Thymus (tissue), 14 donors: ENCODE data around the gene ERAS. TPM values are rescaled to one million over a fixed set of nuclear protein-coding genes. Genes with fewer than 3 reads are reported as not detected.

Experiments used
- DNase-seq, 9 donors: peaks; one replicate each; pipeline ENCODE4 v3.0.0-alpha.2; 2013; ENCODE audit warnings: low spot score in 9 of 9, low read depth in 6 of 9, missing footprints in 1 of 9
- H3K27ac ChIP-seq, 2 donors: one replicate each; pipeline ENCODE4 v1.5.1; 2013; ENCODE audit warnings: control low read depth in 1 of 2, low read depth in 1 of 2, low read length in 1 of 2, mild to moderate bottlenecking in 1 of 2, moderate library complexity in 1 of 2
- H3K27me3 ChIP-seq, 2 donors: one replicate each; pipeline ENCODE4 v1.5.1; 2013; ENCODE audit warnings: low read length in 1 of 2; ENCODE audit not compliant: control insufficient read depth in 2 of 2, insufficient read depth in 1 of 2
- H3K36me3 ChIP-seq, 2 donors: one replicate each; pipeline ENCODE4 v1.5.1; 2013; ENCODE audit warnings: low read length in 1 of 2, mild to moderate bottlenecking in 1 of 2, moderate library complexity in 1 of 2; ENCODE audit not compliant: control insufficient read depth in 2 of 2, insufficient read depth in 2 of 2
- H3K4me1 ChIP-seq, 2 donors: one replicate each; pipeline ENCODE4 v1.5.1; 2013; ENCODE audit warnings: low read length in 2 of 2; ENCODE audit not compliant: control insufficient read depth in 2 of 2, insufficient read depth in 2 of 2
- H3K4me3 ChIP-seq, 2 donors: one replicate each; pipeline ENCODE4 v1.5.1; 2013; ENCODE audit warnings: low read length in 2 of 2, control low read depth in 1 of 2, mild to moderate bottlenecking in 1 of 2
- H3K9me3 ChIP-seq, 2 donors: one replicate each; pipeline ENCODE4 v1.5.1; 2013; ENCODE audit warnings: low read length in 1 of 2, mild to moderate bottlenecking in 1 of 2; ENCODE audit not compliant: control insufficient read depth in 2 of 2, insufficient read depth in 1 of 2
- WGBS: extraction: QIAGEN DNeasy Blood & Tissue Kit; methylation state at CpG from one replicate; pipeline ENCODE4 v1.1.7; 2013; 5-methylcytosine and 5-hydroxymethylcytosine counted together
- long read RNA-seq, 10 donors: transcript quantifications; one replicate each; lab custom pipeline, GENCODE V29; 2026
- polyA plus RNA-seq: library from polyadenylated mRNA; stranded (reverse); fragments of 200-250 nt; gene quantifications from one replicate; pipeline ENCODE4 v1.2.3, GENCODE V29; 2013
- total RNA-seq: library from RNA; stranded (reverse); fragments of 120-200 nt; gene quantifications from one replicate; pipeline ENCODE4 v1.2.4, GENCODE V29; 2013
- donor health status: healthy.

ERAS gene
- total RNA-seq (not detected), polyA plus RNA-seq (0.09 TPM)
- long read RNA-seq, donor 1 = 0 reads
- long read RNA-seq, donor 2 = 0 reads
- long read RNA-seq, donor 3 = 0 reads
- long read RNA-seq, donor 4 = 0 reads
- long read RNA-seq, donor 5 = 0 reads
- long read RNA-seq, donor 6 = 0 reads
- long read RNA-seq, donor 7 = 0 reads
- long read RNA-seq, donor 8 = 0 reads
- long read RNA-seq, donor 9 = 0 reads
- long read RNA-seq, donor 10 = 0 reads

DNA sequence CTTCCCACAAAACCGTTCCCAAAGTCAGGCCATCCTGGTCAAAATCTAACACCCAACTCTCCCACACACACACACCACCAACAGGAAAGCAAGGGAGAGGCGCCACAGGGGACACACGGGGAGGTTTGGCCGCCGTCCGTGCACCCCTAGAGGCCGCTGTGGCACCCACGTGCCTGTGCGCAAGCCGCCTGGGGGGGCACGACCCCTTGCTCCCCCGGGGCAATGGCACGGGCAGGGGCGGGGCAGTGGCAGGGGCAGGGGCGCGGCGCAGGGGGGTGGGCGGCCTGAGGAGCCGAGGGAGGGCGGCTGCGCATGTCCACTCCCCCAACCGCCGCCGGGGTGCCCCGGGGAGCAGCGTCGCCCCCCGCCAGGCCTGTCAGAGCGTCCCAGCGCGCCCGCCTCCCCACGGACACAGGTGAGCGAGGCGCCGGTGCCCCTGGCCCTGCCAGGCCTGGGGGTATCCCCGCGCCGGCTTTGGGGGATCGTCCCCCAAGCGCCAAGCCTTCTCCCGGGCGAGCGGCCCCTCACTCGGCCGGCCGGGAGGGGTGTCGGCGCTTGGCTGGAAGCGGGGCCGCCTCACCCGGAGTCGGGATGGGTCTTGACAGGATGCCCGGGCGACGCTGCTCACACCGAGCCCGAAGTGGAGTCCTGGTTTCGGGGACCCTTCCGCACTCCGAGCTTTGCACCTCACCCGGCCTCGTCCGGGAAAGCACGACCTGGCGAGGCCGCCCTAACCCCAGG lies at the start of gene ERAS:
Gene ERAS (plus strand): TSS at position 379 of the 741 bp plus-strand sequence. CDS start 2,611 bp downstream, outside the sequence.
- peaks cover 13 to 20% of the 10 kb centered on the region in 2 donors for H3K36me3 ChIP-seq
- 15% methylated on average over 58 of the region's 67 CpGs for WGBS
- no peak within 1 kb of the TSS for H3K4me3 ChIP-seq
- H3K9me3 ChIP-seq = peaks cover 0 to 15% of the 10 kb centered on the region in 2 donors
- H3K27me3 ChIP-seq = peaks cover 23 to 59% of the 10 kb centered on the region in 2 donors
- no peak for DNase-seq
- H3K27ac ChIP-seq = no peak within 1 kb of the TSS
- no peaks in the 10 kb centered on the region for H3K4me1 ChIP-seq

DNA sequence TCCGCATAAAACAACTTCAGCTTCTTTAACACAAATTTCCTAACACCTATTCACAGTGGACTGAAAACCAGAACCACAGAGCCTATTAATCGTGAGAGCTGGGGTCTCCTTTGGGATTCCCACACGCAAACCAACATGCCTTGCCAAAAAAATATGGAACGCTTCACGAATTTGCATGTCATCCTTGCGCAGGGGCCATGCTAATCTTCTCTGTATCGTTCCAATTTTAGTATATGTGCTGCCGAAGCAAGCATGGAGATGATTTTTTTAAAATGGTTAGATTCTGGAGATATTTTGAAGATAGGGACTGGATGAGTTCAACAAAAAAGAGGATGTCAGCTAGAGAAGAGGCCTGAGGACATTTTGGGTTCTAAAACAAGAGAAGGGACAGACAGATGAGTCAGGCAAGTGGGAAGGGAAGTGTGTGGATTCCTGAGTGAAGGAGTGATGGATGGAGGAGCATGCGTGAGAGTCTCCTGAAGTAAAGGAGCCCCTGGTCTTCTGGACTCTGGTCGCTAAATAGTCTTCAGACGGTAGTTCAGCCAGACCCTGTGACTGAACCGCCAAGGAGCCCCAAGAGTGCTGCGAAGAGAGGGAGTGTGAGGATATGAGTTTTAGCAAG lies 49.4 kb upstream of the ERAS start:
- Histone ChIP-seq H3K9me3 (no peaks in the 10 kb centered on the region), H3K27ac (no peak overlapping the region)
- 96% methylated on average over 13 of the region's 13 CpGs for WGBS

DNA sequence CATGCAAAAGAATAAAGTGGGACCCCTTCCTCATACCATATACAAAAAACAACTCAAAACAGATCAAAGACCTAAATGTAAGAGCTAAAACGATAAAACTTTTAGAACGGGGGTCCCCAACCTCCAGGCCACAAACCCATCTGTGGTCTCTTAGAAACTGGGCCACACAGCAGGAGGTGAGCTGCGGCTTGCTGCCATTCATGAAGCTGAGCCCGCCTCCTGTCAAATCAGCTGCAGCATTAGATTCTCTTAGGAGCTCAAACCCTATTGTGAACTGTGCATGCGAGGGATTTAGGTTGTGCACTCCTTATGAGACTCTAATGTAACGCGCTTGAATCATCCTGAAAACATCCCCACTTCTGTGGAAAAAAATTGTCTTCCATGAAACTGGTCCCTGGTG lies 46.9 kb upstream of the ERAS start:
- 96% methylated on average over 7 of the region's 7 CpGs for WGBS
- no peak overlapping the region for H3K4me3 ChIP-seq
- no peaks in the 10 kb centered on the region for H3K27me3 ChIP-seq
- no peaks in the 10 kb centered on the region for H3K4me1 ChIP-seq
- no peak for DNase-seq
- no peak overlapping the region for H3K27ac ChIP-seq
- H3K36me3 ChIP-seq = no peaks in the 10 kb centered on the region
- H3K9me3 ChIP-seq = no peaks in the 10 kb centered on the region

More for the DNA sequence above, 49.4 kb upstream of the ERAS start:
- no peaks in the 10 kb centered on the region for H3K27me3 ChIP-seq
- H3K4me3 ChIP-seq = no peak overlapping the region
- no peak for DNase-seq
- H3K4me1 ChIP-seq = no peaks in the 10 kb centered on the region
- H3K36me3 ChIP-seq = no peaks in the 10 kb centered on the region

DNA sequence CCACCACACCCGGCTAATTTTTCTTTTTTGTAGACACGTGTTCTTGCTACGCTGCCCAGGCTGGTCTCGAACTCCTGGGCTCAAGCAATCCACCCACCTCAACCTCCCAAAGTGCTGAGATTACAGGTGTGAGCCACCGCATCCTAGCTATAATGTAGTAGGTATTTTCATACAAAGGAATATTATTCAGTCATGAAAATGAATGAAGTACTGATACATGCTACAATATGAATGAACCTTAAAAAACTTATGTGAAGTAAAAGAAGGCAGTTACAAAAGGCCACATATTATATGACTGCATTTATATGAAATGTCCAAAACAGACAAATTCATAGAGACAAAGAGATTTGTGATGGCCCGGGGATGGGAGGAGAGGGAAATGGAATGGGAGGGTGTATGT lies 44.6 kb upstream of the ERAS start:
- H3K9me3 ChIP-seq = no peaks in the 10 kb centered on the region
- H3K27ac ChIP-seq = no peak overlapping the region
- DNase-seq = no peak
- no peaks in the 10 kb centered on the region for H3K27me3 ChIP-seq
- no peaks in the 10 kb centered on the region for H3K4me1 ChIP-seq
- H3K36me3 ChIP-seq = no peaks in the 10 kb centered on the region
- no peak overlapping the region for H3K4me3 ChIP-seq
- 94% methylated on average over 6 of the region's 6 CpGs for WGBS

DNA sequence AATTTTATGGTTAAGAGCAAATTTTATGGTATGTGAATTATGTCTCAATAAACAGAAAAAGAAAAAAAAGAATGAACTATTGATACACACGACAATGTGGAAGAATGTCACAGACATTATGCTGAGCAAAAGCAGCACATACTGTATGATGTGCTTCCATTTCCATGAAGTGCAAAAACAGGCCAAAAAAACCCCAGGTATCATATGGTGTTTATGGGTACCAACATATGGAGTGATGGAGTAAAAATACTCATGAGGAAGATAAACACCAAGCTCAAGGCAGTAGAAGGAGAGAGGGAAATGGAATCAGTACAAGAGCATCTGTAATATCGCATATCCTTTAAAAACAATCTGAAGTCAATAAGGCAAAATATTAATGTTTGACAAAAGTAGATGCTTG lies 44.1 kb upstream of the ERAS start:
- no peak for DNase-seq
- Histone ChIP-seq H3K36me3 (no peaks in the 10 kb centered on the region), H3K4me3 (no peak overlapping the region), H3K27ac (no peak overlapping the region), H3K9me3 (no peaks in the 10 kb centered on the region), H3K27me3 (no peaks in the 10 kb centered on the region), H3K4me1 (no peaks in the 10 kb centered on the region)
- 94% methylated on average over 2 of the region's 2 CpGs for WGBS

GRCh38 chrX:48782795-48783194 lies 43.5 kb upstream of the ERAS start:
- Histone ChIP-seq H3K4me3 (no peak overlapping the region), H3K9me3 (no peaks in the 10 kb centered on the region), H3K36me3 (no peaks in the 10 kb centered on the region), H3K27me3 (no peaks in the 10 kb centered on the region), H3K4me1 (no peaks in the 10 kb centered on the region), H3K27ac (no peak overlapping the region)
- WGBS = 92% methylated on average over 13 of the region's 13 CpGs
- DNase-seq = no peak

DNA sequence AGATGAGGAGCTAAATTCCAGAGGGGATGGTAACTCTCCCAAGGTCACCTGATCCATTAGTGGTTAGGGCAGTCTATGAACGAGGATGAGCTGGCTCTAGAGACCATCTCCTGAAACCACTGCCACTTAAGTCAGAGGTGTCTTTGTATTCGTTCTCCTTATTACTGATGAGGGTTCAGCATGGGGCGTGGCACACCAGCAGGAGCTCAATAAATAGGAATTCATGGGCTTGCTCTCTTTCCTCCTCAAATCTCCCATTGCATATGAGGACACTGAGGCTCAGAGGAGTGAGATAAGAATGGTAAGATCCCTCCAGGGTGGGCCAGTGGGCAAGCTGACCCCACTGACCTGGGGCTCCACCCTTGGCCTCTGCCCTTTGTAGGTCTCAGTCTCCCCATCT lies 41.6 kb upstream of the ERAS start:
- no peaks in the 10 kb centered on the region for H3K36me3 ChIP-seq
- DNase-seq = no peak
- H3K4me1 ChIP-seq = peaks cover 0 to 5% of the 10 kb centered on the region in 2 donors
- H3K9me3 ChIP-seq = no peaks in the 10 kb centered on the region
- H3K27me3 ChIP-seq = no peaks in the 10 kb centered on the region
- WGBS = 89% methylated on average over 3 of the region's 3 CpGs
- H3K4me3 ChIP-seq = no peak overlapping the region
- H3K27ac ChIP-seq = no peak overlapping the region

GRCh38 chrX:48785186-48785539 lies 41.1 kb upstream of the ERAS start:
- no peaks in the 10 kb centered on the region for H3K27me3 ChIP-seq
- no peaks in the 10 kb centered on the region for H3K36me3 ChIP-seq
- 100% methylated on average over 1 of the region's 1 CpG for WGBS
- H3K4me3 ChIP-seq = no peak overlapping the region
- no peak overlapping the region for H3K27ac ChIP-seq
- H3K4me1 ChIP-seq = peaks cover 0 to 7% of the 10 kb centered on the region in 2 donors
- H3K9me3 ChIP-seq = no peaks in the 10 kb centered on the region
- DNase-seq = no peak

DNA sequence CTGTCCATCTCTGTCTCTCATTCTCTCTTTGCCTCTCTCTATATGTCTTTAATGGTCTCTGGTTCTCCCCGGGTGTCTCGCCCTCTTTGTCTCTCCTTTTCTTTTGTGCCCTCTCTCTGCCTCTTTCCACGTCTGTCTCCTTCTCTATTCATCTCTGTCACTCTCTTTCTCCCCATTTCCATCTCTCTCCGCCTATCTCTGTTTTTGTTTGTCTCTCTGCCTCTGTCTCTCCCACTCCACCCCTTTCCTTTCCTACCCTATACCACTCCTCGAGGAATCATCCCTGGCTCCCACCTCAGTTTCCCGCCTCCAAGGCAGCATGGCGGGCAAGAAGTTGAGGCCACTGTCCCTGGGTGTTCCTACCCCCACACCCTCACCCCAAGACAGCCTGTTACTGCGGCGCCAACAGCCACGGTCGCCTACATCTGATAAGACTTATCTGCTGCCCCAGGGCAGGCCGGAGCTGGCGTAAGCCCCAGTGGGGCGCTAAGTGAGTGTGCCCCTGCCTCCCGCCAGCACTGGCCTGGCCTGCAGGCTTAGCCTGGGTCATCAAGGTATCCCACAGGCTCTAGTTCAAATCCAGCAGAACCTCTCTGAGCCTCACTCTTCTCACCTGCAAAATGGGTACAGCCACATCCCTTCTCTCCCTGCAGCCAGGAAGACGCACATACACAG lies 40.6 kb upstream of the ERAS start:
- Histone ChIP-seq H3K27me3 (no peaks in the 10 kb centered on the region), H3K4me1 (peaks cover 0 to 7% of the 10 kb centered on the region in 2 donors), H3K9me3 (no peaks in the 10 kb centered on the region), H3K27ac (no peak overlapping the region), H3K36me3 (no peaks in the 10 kb centered on the region), H3K4me3 (no peak overlapping the region)
- DNase-seq = no peak
- 94% methylated on average over 16 of the region's 16 CpGs for WGBS
